HG02884 (cell line): Measurements from ENCODE around the gene EMX1.

ENCODE experiments used
- ATAC-seq: cut with Tn5 transposase; IDR thresholded peaks from one replicate; pipeline ENCODE4 v1.9.1; 2021; ENCODE audit warnings: mild to moderate bottlenecking, moderate library complexity; ENCODE audit not compliant: unreplicated experiment

EMX1 gene

GRCh38 chr2:72942293-72942692 is 25.0 kb downstream of the EMX1 start:
- no peak for ATAC-seq

- ATAC-seq: no peak
These were observed 25.6 kb downstream of the EMX1 start for GRCh38 chr2:72942881-72943418.

GRCh38 chr2:72943540-72944395 is 26.4 kb downstream of the EMX1 start:
- ATAC-seq: no peak

- no peak for ATAC-seq
These were observed 27.6 kb downstream of the EMX1 start for GRCh38 chr2:72944804-72945449.

GRCh38 chr2:72945450-72946019 is 28.2 kb downstream of the EMX1 start:
- no peak for ATAC-seq

DNA sequence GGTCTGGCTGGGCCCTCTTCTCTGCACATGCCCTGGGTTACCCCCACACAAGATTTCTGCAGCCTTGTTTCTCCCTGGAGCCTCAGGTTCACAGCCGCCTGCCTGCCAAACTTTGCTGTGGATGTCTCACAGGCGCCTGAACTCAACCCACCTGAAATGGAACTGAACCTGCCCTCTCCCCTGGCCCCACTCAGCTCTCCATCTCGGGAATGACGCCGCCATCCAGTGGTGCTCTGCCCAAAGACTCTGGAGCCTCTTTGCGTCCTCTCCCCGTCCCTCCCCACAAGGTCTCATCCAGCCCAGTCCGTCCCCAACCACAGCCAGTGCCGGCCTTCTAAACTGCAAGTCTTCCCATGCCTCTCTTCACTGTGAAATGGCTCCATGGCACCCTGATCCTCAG is 29.1 kb downstream of the EMX1 start:
- no peak for ATAC-seq

DNA sequence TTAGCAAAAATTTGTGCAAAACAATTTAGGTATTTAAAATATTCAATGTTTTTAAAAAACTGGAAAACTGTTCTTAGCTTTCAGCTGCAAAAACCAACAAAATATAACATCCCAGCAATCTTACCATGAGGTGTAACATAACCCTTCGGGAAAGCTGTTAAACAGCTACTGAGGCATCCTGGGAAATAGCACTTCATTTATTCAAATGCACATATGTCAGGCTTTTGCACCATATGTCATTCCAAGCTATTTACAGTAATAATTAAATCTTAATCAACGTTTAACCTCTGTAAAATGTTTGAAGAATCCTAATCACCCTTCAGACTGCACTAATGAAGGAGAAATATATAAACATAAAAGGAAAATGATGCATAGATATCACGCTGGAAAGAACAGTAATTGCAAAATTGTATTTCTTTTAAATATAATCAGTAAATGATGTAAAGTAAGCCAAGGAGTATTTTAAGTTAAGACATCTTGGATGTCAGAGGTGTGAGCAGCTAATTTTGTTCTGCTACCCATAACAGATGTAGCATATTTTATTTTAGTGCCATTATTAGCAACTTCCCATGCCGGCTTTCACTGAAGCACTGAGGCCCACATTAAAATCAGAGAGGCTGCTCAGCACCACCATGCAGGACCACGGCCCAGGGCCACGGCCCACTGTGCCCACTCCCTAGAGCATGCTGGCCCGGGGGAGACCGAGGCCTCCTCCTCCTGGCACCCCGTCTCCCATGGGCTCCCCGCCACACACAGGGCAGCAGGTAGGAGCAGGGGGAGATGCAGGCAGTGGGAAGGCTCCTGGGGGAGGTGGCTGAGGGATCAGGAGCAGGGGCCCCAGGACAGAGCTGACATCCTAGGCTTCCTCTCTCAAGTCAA is 30.9 kb downstream of the EMX1 start:
- no peak for ATAC-seq

GRCh38 chr2:72949045-72949444 is 31.7 kb downstream of the EMX1 start:
- no peak for ATAC-seq

DNA sequence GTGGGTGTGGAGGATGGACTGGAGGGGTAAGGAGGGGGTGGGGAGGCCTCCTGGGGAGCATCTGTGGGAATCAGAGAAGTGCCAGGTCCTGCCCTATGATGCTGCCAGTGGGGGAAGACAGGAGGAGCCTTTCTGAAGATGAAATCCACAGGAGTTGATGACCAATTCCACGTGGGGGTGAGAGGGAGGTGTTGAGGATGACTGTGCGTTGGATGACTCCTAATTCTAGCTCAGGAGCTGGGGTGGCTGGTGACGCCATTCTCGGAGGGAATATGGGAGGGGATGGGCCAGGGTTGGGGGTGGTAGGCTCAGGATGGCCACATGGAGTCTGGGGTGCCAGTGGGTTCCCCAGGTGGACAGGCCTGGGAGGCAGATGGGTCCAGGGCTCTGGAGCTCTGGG is 32.3 kb downstream of the EMX1 start:
- no peak for ATAC-seq

DNA sequence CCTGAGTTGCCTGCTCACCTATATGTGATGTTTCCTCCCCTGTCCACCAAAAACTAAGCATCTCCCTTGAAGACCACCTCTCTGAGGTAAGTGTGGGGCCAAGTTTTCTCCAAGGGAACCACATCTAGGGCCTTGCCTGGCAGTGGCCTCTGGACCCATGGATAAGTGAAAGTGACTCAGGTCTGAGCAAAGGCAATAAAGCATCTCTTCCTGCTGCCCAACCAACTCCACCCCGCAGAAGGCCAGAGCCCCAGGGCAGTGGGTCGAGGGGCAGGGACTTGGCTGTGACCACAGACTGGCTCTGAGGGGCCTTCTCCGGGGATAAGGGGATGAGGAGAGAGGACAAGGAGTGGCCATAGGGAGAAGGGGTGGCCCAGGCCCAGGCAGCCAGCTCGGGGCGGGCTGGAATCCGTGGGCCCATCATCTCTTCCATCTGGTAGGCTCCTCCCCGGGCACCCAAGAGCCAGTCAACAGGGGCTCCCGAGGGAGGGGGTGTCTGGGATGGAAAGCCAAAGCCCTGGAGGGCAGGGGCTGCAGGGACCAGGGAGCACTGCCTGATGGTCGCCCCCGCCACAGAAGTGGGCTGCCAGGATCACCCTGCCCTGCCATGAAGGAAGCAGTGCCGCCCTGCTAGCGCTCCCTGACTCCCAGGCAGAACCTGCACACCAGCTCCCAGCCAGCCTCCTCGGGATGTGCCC is 33.4 kb downstream of the EMX1 start:
- no peak for ATAC-seq

DNA sequence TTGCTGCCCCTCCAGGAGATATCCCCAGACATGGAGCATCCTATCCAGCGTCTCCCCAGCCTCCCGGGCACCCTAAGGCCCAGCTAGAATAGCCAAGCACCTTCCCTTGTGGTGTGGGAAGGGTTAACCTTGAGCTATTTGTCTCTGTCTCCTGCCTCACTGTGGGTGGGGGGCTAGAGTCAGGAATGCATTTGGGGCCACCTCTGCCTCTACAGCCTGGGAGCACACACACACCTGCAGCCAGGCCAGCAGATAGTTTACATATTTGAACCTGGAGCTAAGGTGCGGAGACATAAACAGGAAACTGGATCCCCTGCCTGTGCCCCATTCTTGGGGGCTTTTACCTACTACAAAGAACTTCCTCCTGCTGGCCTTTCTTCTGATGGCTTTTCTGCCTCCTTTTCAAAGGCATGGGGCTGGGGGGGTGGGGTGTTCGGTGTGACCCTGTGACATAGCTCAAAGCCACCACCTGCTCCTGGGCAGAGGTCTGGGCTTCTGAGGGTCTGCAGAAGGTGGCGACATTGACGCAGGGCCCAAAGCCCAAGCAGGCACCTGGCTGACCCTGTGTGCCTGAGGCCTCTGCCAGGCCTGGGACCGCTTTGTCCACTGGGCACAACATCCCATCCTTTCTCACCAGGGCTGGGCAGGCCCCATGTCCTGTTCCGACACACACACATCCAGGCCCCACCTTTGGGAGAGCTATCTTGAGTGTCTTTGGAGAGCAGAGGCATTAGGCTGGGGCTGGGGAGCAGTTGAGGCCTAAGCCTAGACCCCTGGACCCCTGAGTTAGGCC is 34.2 kb downstream of the EMX1 start:
- ATAC-seq: no peak

GRCh38 chr2:72952110-72952823 is 34.9 kb downstream of the EMX1 start:
- ATAC-seq: no peak

GRCh38 chr2:72952961-72953360 is 35.6 kb downstream of the EMX1 start:
- no peak for ATAC-seq

DNA sequence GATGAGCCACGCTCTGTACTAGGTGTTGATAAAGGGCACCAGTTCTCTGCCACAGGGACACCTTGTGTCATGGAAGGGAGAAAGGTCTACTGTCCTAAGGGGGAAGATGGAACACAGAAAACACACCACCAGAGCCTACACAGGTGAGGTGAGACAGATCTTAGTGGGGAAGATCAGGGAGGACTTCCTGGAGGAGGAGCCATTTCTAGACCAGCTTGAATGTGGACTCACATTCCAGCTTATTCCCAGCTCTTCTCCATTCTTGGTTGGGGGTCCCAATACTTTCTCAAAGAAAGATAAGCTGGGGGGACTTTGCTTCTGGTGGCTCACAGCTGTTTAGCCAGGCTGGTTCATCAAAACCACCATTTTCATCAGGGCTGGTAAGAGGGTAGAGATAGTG is 36.2 kb downstream of the EMX1 start:
- no peak for ATAC-seq

DNA sequence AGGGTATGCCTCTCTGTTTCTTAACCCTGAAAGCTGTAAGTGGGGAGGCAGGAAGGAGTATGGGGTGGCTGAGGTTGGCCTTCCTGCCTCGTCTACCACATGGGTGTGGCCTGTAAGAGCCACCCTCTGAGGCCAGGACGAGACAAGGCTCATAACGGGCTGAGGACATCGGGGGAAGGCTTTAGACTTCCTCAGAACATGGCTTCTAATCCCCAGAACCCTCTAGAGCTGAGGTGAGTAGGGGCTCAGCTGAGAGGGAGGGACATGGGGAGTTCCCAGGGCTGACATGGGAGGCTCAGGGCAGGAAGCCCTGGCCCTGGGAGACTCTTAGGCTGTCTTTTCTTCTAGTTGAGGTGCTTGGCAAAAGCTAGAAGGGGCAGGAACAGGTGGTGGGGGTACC is 36.7 kb downstream of the EMX1 start:
- no peak for ATAC-seq

GRCh38 chr2:72954376-72955227 is 37.3 kb downstream of the EMX1 start:
- no peak for ATAC-seq

- ATAC-seq: no peak
These were observed 38.1 kb downstream of the EMX1 start for GRCh38 chr2:72955228-72956049.
